Activated naive CD4-positive, alpha-beta T cell treated with anti-CD3 and anti-CD28 coated beads for 36 hours (primary cell): ENCODE results near the gene BET1. TPM values are rescaled to one million over a fixed set of nuclear protein-coding genes. Genes with fewer than 3 reads are reported as not detected.

Experiments used
- CTCF ChIA-PET: fragments of 350-600 bp; sonication (Branson Sonifier 250); formaldehyde crosslinking; loops from one replicate; lab custom pipeline; 2021; ENCODE audit warnings: antibody characterized with exemption; lab: Charles Lee
- DNase-seq: peaks from one replicate; pipeline ENCODE4 v3.0.0-alpha.2; 2020
- H3K27ac Mint-ChIP-seq: one replicate; pipeline ENCODE4 v1.8.0; 2021; ENCODE audit warnings: mild to moderate bottlenecking, mixed read lengths
- H3K27me3 Mint-ChIP-seq: one replicate; pipeline ENCODE4 v1.8.0; 2021; ENCODE audit warnings: low read depth, mixed read lengths
- H3K36me3 Mint-ChIP-seq: one replicate; pipeline ENCODE4 v1.8.0; 2021; ENCODE audit warnings: low read depth, mixed read lengths
- H3K4me1 Mint-ChIP-seq: one replicate; pipeline ENCODE4 v1.8.0; 2021; ENCODE audit warnings: low read depth, mixed read lengths
- H3K4me3 Mint-ChIP-seq: one replicate; pipeline ENCODE4 v1.8.0; 2021; ENCODE audit warnings: mild to moderate bottlenecking, moderate library complexity, mixed read lengths
- H3K9me3 Mint-ChIP-seq: one replicate; pipeline ENCODE4 v1.8.0; 2021; ENCODE audit warnings: mixed read lengths
- intact Hi-C: fragments of 100-400 bp; cut with micrococcal nuclease; formaldehyde crosslinking; loops from one replicate; pipeline ENCODE4 v1.15.1; 2023
- total RNA-seq, 2 experiments: library from RNA; stranded (reverse); gene quantifications; one replicate each; pipeline ENCODE4 v1.2.3, GENCODE V29; 2021

The BET1 gene, protein sequence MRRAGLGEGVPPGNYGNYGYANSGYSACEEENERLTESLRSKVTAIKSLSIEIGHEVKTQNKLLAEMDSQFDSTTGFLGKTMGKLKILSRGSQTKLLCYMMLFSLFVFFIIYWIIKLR
- 10 to 100 TPM; 21.5 to 25.9 TPM for total RNA-seq

DNA sequence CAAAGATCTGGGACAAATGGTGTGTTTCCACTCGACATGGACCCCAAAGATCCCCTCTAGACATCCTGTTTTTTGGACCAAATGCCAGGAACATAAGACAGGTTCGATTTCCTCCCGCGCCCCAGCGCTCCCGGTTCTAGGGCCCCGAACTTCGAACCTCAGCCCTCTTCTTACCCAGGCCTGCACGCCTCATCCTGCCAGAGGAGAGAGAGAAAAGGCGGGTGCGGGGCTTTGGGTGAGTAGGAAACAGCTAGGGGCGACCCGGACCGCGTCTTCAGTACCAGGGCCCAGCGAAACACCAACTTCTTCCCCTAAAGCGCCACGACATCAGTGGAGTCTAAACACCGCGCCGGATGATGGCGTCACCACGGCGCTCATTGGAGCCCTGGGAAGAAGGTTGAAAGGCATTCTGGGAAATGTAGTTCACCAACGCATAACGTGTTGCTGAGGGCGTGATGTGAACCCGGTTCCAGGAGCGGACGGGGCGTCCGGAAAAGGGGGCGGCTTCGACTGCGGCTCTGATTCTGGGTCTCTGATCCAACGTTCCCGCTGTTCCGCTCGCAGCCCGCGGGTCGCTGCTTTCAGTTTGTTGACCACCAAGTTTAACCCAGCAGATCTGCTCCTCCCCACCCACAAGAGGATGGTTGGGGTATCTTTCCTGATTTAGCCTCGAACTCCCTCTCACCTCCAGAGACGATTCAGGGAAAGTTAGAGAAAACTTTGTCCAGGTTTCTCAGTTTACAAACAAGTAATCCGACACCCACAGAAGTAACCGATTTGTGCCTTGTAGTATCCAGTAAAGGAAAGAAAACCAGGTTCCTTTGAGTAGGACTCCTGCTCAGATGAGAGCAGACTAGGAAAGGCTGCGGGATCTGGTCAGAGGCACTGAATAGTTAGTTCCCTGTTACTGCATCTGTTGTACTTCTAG is at the start of gene BET1:
Gene BET1, minus strand, starts transcription at position 332 of the 928 bp plus-strand sequence. Its CDS starts 139 bp downstream, at position 193.
- H3K4me3 Mint-ChIP-seq, result peak within 1 kb of the TSS; percentile 99
- intact Hi-C loops, result loop anchor here (1.0 to 10.0 kb wide), 7 partner anchors 18 to 1409 kb away; partner anchors contain the start of genes FAM133B and VPS50
- peak; percentile 94 for DNase-seq
- H3K4me1 Mint-ChIP-seq, result peaks cover 34% of the 10 kb centered on the region
- H3K27me3 Mint-ChIP-seq, result peaks cover 6% of the 10 kb centered on the region
- CTCF ChIA-PET, result no interaction called here
- no peaks in the 10 kb centered on the region for H3K9me3 Mint-ChIP-seq
- H3K27ac Mint-ChIP-seq, result peak within 1 kb of the TSS; percentile 94
- peaks cover 6% of the 10 kb centered on the region for H3K36me3 Mint-ChIP-seq

DNA sequence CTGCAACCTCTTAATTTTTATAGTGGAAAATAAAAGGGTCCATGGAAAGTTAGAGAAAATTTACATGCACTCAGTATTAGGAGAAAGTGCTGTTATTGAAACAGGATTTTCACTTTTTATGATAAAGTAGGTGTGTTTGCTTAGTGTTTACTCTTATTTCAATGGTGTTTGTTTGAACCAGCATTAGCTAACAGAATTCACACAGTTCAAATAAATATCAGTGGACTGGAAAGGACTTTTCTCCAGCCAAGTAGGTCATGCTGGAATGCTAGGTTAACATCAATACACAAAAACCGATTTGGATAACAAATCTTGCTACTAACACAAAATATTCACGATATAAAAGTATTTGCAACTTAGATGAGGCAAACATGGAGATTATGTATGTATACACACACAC is 49.4 kb upstream of the BET1 start:
- no peak overlapping the region for H3K27ac Mint-ChIP-seq
- H3K27me3 Mint-ChIP-seq, result peaks cover 14% of the 10 kb centered on the region
- no peaks in the 10 kb centered on the region for H3K9me3 Mint-ChIP-seq
- DNase-seq, result no peak
- intact Hi-C loops, result no loop called here
- CTCF ChIA-PET, result no interaction called here
- no peaks in the 10 kb centered on the region for H3K4me1 Mint-ChIP-seq
- H3K4me3 Mint-ChIP-seq, result no peak overlapping the region
- no peaks in the 10 kb centered on the region for H3K36me3 Mint-ChIP-seq

DNA sequence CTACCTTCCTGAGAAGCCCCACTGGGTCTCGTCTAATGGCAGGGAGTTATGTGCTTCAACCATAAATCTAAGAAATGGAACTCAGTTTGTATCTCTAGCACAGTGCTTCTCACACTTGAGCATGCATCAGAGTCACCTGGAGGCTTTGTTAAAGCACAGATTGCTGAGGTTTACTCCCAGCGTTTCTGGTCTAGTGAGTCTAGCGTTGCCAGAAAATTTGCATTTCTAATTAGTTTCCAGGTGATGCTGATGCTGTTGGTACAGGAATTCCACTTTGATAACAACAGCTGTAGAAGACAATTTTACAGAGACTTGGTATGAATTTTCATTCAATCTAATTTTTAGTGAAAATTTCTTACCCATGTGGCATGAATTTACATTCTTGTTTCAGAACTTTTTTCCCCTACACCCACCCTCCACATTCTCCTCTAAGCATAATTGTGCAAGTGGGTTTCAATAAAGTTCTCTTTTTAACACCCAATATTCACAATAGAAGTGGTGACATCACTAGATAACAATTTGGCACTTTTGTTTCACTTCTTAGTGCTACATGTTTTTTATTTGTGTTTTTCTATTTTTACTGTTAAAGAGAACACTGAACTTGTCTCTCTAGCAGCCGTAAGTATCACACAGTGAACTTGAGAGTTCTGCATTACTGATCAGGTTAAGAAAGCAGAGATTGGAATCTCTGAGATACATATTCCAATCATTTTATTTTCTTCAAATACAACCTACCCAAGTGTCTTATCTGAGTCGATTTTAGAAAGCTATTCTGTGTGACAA is 48.4 kb upstream of the BET1 start:
- CTCF ChIA-PET, result no interaction called here
- H3K36me3 Mint-ChIP-seq, result no peaks in the 10 kb centered on the region
- H3K27me3 Mint-ChIP-seq, result peaks cover 22% of the 10 kb centered on the region
- H3K4me1 Mint-ChIP-seq, result no peaks in the 10 kb centered on the region
- DNase-seq, result no peak
- intact Hi-C loops, result no loop called here
- H3K4me3 Mint-ChIP-seq, result no peak overlapping the region
- H3K9me3 Mint-ChIP-seq, result no peaks in the 10 kb centered on the region
- no peak overlapping the region for H3K27ac Mint-ChIP-seq

DNA sequence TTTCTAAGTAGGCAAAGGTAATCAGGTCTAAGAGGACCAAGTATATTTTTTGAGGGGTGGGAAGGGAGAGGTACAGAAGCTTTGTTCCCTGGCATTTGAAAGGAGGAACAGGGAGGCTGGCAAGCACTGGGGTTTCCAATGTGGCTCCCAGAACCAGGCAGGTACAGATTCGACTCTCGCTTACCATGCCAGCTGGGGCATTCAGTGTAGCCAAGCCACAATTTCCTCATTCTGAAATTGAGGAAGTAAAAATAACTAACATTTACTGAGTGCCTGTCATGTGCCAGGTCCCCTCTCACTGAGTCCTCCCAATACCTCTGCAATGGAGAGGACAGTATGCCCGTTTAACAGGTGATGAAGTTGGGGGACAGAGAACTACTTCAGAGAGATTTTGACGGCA is 45.9 kb upstream of the BET1 start:
- H3K9me3 Mint-ChIP-seq, result no peaks in the 10 kb centered on the region
- no peaks in the 10 kb centered on the region for H3K4me1 Mint-ChIP-seq
- H3K36me3 Mint-ChIP-seq, result no peaks in the 10 kb centered on the region
- intact Hi-C loops, result no loop called here
- H3K27me3 Mint-ChIP-seq, result peaks cover 27% of the 10 kb centered on the region
- no peak overlapping the region for H3K27ac Mint-ChIP-seq
- DNase-seq, result no peak
- no peak overlapping the region for H3K4me3 Mint-ChIP-seq
- CTCF ChIA-PET, result interaction anchor here (0.5 kb wide), 1 partner anchor 23 kb away, joined by 4 read pairs; no protein-coding TSS in a partner anchor

DNA sequence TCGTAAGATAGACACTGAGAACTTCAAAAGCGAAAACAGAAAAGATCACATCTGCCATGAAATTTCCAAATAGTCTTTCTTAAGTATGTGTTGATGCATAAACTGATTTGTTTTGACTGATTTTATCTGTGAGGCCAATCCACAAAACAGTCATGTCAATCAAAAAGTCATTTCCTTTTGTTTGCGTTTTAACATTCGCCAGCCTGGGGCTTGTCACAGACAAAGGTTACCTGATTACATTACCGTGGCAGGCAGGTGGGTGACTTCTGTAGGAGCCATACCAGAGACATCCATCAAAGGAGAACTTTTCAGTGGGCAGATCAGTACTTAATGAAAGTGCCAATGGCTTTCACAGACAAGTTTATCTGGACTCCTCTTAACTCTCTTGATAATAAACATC is 45.5 kb upstream of the BET1 start:
- H3K27me3 Mint-ChIP-seq, result peaks cover 27% of the 10 kb centered on the region
- CTCF ChIA-PET, result no interaction called here
- intact Hi-C loops, result no loop called here
- no peak overlapping the region for H3K4me3 Mint-ChIP-seq
- H3K27ac Mint-ChIP-seq, result no peak overlapping the region
- H3K9me3 Mint-ChIP-seq, result no peaks in the 10 kb centered on the region
- no peaks in the 10 kb centered on the region for H3K4me1 Mint-ChIP-seq
- H3K36me3 Mint-ChIP-seq, result no peaks in the 10 kb centered on the region
- no peak for DNase-seq

DNA sequence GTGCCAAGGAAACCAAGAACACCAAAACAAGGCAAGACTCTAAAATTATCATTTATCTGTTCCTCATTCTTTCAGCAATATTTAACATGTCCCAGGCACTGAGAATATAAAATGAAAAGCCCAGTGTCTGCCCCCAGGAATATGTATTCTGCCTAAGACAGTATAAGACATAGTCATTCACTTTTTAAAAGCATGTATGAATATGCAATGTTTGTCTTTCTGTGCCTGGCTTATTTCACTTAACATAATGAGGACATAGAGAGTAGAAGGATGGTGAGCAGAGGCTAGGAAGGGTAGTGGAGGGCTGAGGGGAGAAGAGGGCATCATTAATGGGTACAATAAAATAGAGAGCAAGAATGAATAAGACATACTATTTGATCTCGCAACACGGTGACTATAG is 44.6 kb upstream of the BET1 start:
- Mint-ChIP-seq H3K4me3 (no peak overlapping the region), H3K4me1 (no peaks in the 10 kb centered on the region), H3K27me3 (peaks cover 27% of the 10 kb centered on the region), H3K36me3 (no peaks in the 10 kb centered on the region), H3K27ac (no peak overlapping the region), H3K9me3 (no peaks in the 10 kb centered on the region)
- CTCF ChIA-PET, result no interaction called here
- DNase-seq, result no peak
- intact Hi-C loops, result no loop called here

DNA sequence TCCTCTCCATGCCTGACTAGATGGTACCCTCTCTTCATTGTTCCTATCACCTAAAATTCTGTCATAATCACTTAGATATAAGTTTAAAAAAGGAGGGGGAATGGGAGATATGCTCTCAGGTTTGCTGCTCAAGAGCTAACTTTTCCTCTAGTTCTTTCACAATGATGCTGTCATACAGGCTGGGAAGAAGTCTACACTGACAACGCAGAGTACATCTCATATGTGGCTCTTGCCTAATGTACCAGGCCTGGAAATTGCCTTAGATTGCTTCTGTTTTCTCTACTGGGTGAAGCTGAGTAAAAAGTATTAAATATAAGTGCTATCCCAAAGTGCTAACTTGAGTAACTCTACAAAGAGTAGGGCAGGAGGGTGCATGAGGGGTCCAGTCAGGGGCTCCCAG is 43.8 kb upstream of the BET1 start:
- DNase-seq, result no peak
- no peak overlapping the region for H3K27ac Mint-ChIP-seq
- H3K4me3 Mint-ChIP-seq, result no peak overlapping the region
- CTCF ChIA-PET, result no interaction called here
- peaks cover 27% of the 10 kb centered on the region for H3K27me3 Mint-ChIP-seq
- H3K9me3 Mint-ChIP-seq, result no peaks in the 10 kb centered on the region
- intact Hi-C loops, result no loop called here
- H3K36me3 Mint-ChIP-seq, result no peaks in the 10 kb centered on the region
- H3K4me1 Mint-ChIP-seq, result no peaks in the 10 kb centered on the region

DNA sequence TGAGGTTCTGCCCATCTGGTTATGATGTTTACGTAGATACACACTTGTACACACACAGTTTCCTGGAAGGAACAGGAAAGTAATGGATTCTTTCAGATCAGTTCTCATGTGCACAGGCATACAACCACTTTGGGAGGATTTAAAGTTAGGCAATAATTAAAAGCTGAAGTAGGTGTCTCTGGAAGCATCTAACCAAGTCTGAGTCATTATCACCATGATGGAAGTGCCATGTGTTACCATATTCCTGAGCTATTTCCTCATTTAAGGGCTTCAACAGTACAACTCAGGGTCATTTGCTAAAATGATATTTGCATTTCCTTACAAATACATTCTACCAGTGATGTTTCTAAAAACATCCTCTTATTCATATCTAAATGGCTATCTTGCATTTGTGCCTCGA is 41.4 kb upstream of the BET1 start:
- no peaks in the 10 kb centered on the region for H3K4me1 Mint-ChIP-seq
- no peak overlapping the region for H3K27ac Mint-ChIP-seq
- H3K4me3 Mint-ChIP-seq, result no peak overlapping the region
- no peaks in the 10 kb centered on the region for H3K9me3 Mint-ChIP-seq
- CTCF ChIA-PET, result no interaction called here
- intact Hi-C loops, result no loop called here
- DNase-seq, result no peak
- no peaks in the 10 kb centered on the region for H3K36me3 Mint-ChIP-seq
- H3K27me3 Mint-ChIP-seq, result peaks cover 27% of the 10 kb centered on the region

GRCh38 chr7:94044806-94045205 is 40.7 kb upstream of the BET1 start:
- H3K9me3 Mint-ChIP-seq, result no peaks in the 10 kb centered on the region
- DNase-seq, result no peak
- H3K4me3 Mint-ChIP-seq, result no peak overlapping the region
- H3K36me3 Mint-ChIP-seq, result no peaks in the 10 kb centered on the region
- CTCF ChIA-PET, result no interaction called here
- intact Hi-C loops, result no loop called here
- no peak overlapping the region for H3K27ac Mint-ChIP-seq
- peaks cover 29% of the 10 kb centered on the region for H3K27me3 Mint-ChIP-seq
- H3K4me1 Mint-ChIP-seq, result no peaks in the 10 kb centered on the region

DNA sequence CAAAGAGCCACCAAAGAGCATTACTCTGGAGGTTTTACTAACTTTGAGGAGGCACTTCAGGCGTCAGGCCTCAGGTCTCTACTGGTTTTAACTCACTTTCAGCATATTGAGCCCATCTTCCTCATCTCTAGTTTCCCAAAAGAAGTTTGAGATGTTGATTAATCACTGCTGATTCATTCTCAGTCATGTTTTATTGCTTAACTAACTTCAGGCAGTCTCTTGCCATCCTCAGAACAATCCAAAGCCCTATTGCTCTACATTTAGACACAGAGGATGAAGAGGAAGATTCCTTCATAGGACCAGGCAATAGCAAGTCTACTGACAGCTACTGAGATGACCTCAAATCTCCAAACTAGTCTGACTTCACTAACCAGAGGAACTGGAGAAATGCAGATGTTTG is 39.1 kb upstream of the BET1 start:
- Mint-ChIP-seq H3K9me3 (no peaks in the 10 kb centered on the region), H3K27ac (no peak overlapping the region), H3K36me3 (no peaks in the 10 kb centered on the region), H3K27me3 (peaks cover 25% of the 10 kb centered on the region), H3K4me1 (no peaks in the 10 kb centered on the region), H3K4me3 (no peak overlapping the region)
- CTCF ChIA-PET, result no interaction called here
- intact Hi-C loops, result no loop called here
- no peak for DNase-seq

- intact Hi-C loops, result no loop called here
- H3K27ac Mint-ChIP-seq, result no peak overlapping the region
- no peaks in the 10 kb centered on the region for H3K4me1 Mint-ChIP-seq
- no peak for DNase-seq
- H3K27me3 Mint-ChIP-seq, result peaks cover 23% of the 10 kb centered on the region
- CTCF ChIA-PET, result no interaction called here
- H3K36me3 Mint-ChIP-seq, result no peaks in the 10 kb centered on the region
- H3K4me3 Mint-ChIP-seq, result no peak overlapping the region
- H3K9me3 Mint-ChIP-seq, result no peaks in the 10 kb centered on the region
Measured at GRCh38 chr7:94042381-94042780, 38.2 kb upstream of the BET1 start.

GRCh38 chr7:94041529-94041928 is 37.4 kb upstream of the BET1 start:
- no peak for DNase-seq
- Mint-ChIP-seq H3K4me1 (no peaks in the 10 kb centered on the region), H3K27me3 (peaks cover 23% of the 10 kb centered on the region), H3K27ac (no peak overlapping the region), H3K4me3 (no peak overlapping the region), H3K36me3 (no peaks in the 10 kb centered on the region), H3K9me3 (no peaks in the 10 kb centered on the region)
- CTCF ChIA-PET, result interaction anchor here (0.6 kb wide), 1 partner anchor 10 kb away, joined by 3 read pairs; no protein-coding TSS in a partner anchor
- intact Hi-C loops, result no loop called here
